GM12878 (cell line): ENCODE measurements around the gene NBEA. TPM values are rescaled to one million over a fixed set of nuclear protein-coding genes. Genes with fewer than 3 reads are reported as not detected.

ENCODE experiments used
- ATAC-seq: fragments of 200-7000 bp; cut with Tn5 transposase; 3 replicates; pipeline ENCODE4 v1.9.1; 2020; ENCODE audit warnings: mild to moderate bottlenecking, moderate library complexity
- BruUV-seq: library from RNA; stranded (reverse); fragments of 400-500 nt; replicated peaks from 2 replicates; lab custom pipeline; 2021; lab: Mats Ljungman, UMichigan
- CTCF ChIA-PET: fragments of 300-600 bp; sonication (Branson Sonifier 250); formaldehyde crosslinking; extraction: SDS; loops from one replicate; lab custom pipeline; 2021; ENCODE audit warnings: inconsistent platforms; lab: Yijun Ruan, JAX
- POLR2A ChIA-PET: fragments of 350-600 bp; formaldehyde crosslinking; extraction: SDS; loops from one replicate; lab custom pipeline; 2021; ENCODE audit warnings: inconsistent platforms; lab: Charles Lee
- RAD21 ChIA-PET: fragments of 300-600 bp; sonication (Branson Sonifier 250); formaldehyde crosslinking; loops from one replicate; lab custom pipeline; 2023; ENCODE audit warnings: antibody characterized with exemption; ENCODE audit not compliant: unreplicated experiment; lab: Charles Lee
- SMC1A ChIA-PET: fragments of 300-600 bp; sonication (Branson Sonifier 250); formaldehyde crosslinking; loops from one replicate; lab custom pipeline; 2023; ENCODE audit not compliant: unreplicated experiment, uncharacterized antibody; lab: Charles Lee
- DNase-seq: peaks from one replicate; pipeline ENCODE4 v3.0.0-alpha.2; 2011; ENCODE audit warnings: low read depth, low spot score
- FAIRE-seq: peaks from 3 replicates; lab custom pipeline; 2011; peaks lifted over from hg19 to GRCh38; lab: Jason Lieb, UNC
- H2AFZ ChIP-seq: 2 replicates; pipeline ENCODE4 v1.6.0; 2011; ENCODE audit warnings: low read depth, low read length, control low read depth; ENCODE audit not compliant: control insufficient read depth
- H3K27ac ChIP-seq: 2 replicates; pipeline ENCODE4 v1.5.1; 2011; ENCODE audit warnings: control low read depth; ENCODE audit not compliant: control insufficient read depth, insufficient read depth
- H3K27me3 ChIP-seq, 2 experiments: replicated peaks in 1 of 2; 2 replicates each; pipeline versions ENCODE4 v1.6.0 to v1.6.1; 2011; ENCODE audit warnings: low read length in 1 of 2; ENCODE audit not compliant: control insufficient read depth in 2 of 2, insufficient read depth in 2 of 2
- H3K36me3 ChIP-seq, 2 experiments: 2 replicates each; pipeline ENCODE4 v1.5.1; 2011; ENCODE audit warnings: low read length in 1 of 2; ENCODE audit not compliant: control insufficient read depth in 2 of 2, insufficient read depth in 2 of 2
- H3K4me1 ChIP-seq: 2 replicates; pipeline ENCODE4 v1.6.1; 2011; ENCODE audit warnings: mild to moderate bottlenecking, low read length, moderate library complexity, mixed read lengths; ENCODE audit not compliant: control insufficient read depth, insufficient read depth
- H3K4me2 ChIP-seq: 2 replicates; pipeline ENCODE4 v1.6.0; 2011; ENCODE audit warnings: control low read depth; ENCODE audit not compliant: control insufficient read depth, insufficient read depth
- H3K4me3 ChIP-seq: fragments of 200-600 bp; sonication (generic); 2 replicates; pipeline ENCODE4 v1.5.1; 2016
- H3K79me2 ChIP-seq: 2 replicates; pipeline ENCODE4 v1.6.0; 2011; ENCODE audit warnings: low read length; ENCODE audit not compliant: control insufficient read depth, insufficient read depth
- H3K9ac ChIP-seq: 2 replicates; pipeline ENCODE4 v1.8.0; 2011; ENCODE audit warnings: low read length, control low read depth, mixed read lengths; ENCODE audit not compliant: control insufficient read depth, insufficient read depth
- H3K9me3 ChIP-seq: replicated peaks from 3 replicates; pipeline ENCODE4 v1.5.1; 2011; ENCODE audit warnings: mild to moderate bottlenecking, low read length; ENCODE audit not compliant: control insufficient read depth, insufficient read depth
- H4K20me1 ChIP-seq: 2 replicates; pipeline ENCODE4 v1.6.0; 2011; ENCODE audit not compliant: control insufficient read depth, insufficient read depth
- CHD2 ChIP-seq: IDR thresholded peaks from 2 replicates; pipeline ENCODE4 v1.6.1; 2011; ENCODE audit warnings: low read depth, low read length, improper control_type of control experiment, borderline replicate concordance
- JUND ChIP-seq: IDR thresholded peaks from 2 replicates; pipeline ENCODE4 v1.6.1; 2012; ENCODE audit warnings: low read depth, mild to moderate bottlenecking, low read length, improper control_type of control experiment, moderate library complexity
- MEF2A ChIP-seq: IDR thresholded peaks from 2 replicates; pipeline ENCODE4 v1.6.1; 2011; ENCODE audit warnings: low read depth, mild to moderate bottlenecking, low read length, moderate library complexity; ENCODE audit not compliant: insufficient read depth
- RB1 ChIP-seq: fragments of 450-650 bp; formaldehyde crosslinking; IDR thresholded peaks from 2 replicates; pipeline ENCODE4 v1.6.1; 2017; ENCODE audit warnings: mild to moderate bottlenecking, borderline replicate concordance
- RELA ChIP-seq: fragments of 450-650 bp; IDR thresholded peaks from 2 replicates; pipeline ENCODE4 v1.8.0; 2014; ENCODE audit warnings: borderline replicate concordance; ENCODE audit not compliant: partially characterized antibody
- SPI1 ChIP-seq: IDR thresholded peaks from 2 replicates; pipeline ENCODE4 v1.6.1; 2011; ENCODE audit warnings: low read depth, mild to moderate bottlenecking, low read length, moderate library complexity, borderline replicate concordance; ENCODE audit not compliant: insufficient read depth
- SREBF1 ChIP-seq: IDR thresholded peaks from 2 replicates; pipeline ENCODE4 v1.6.1; 2012; ENCODE audit warnings: mild to moderate bottlenecking, low read length
- SUZ12 ChIP-seq: fragments of 200-600 bp; sonication (generic); IDR thresholded peaks from one replicate; pipeline ENCODE4 v1.6.1; 2018; ENCODE audit warnings: antibody characterized with exemption, mild to moderate bottlenecking; ENCODE audit not compliant: unreplicated experiment
- WGBS: methylation state at CpG from one replicate; pipeline ENCODE4 v1.1.6; 2016; ENCODE audit warnings: low lambda C conversion rate; ENCODE audit not compliant: insufficient replicate concordance, insufficient coverage; ENCODE audit errors: missing lambda C conversion rate; 5-methylcytosine and 5-hydroxymethylcytosine counted together
- in situ Hi-C: fragments of 300-500 bp; cut with MboI; formaldehyde crosslinking; loops from 9 replicates; pipeline ENCODE4 v1.14.3; 2018; ENCODE audit warnings: mixed read lengths
- intact Hi-C: fragments of 100-400 bp; cut with micrococcal nuclease; formaldehyde crosslinking; loops from one replicate; pipeline ENCODE4 v1.14.2; 2022; ENCODE audit not compliant: unreplicated experiment
- polyA plus RNA-seq, 11 experiments: library from polyadenylated mRNA; depleted of rRNA in 4 of 11; unstranded in 6 of 11; stranded (reverse) in 5 of 11; fragments of >200 nt; fragmentation: Nextera tagmentation in 4 of 11; fragmentation: Illumina TruSeq in 1 of 11; extraction: Ambion mirVana in 4 of 11; extraction: Trizol in 1 of 11; gene quantifications; 1 replicate in 1 of 11; 2 replicates in 10 of 11; pipeline versions ENCODE4 v1.2.1 to v1.2.3, GENCODE V29; 2011 to 2016; ENCODE audit warnings: inconsistent platforms in 2 of 11, missing spikeins in 2 of 11, low read depth in 1 of 11
- total RNA-seq, 4 experiments: library from RNA; depleted of rRNA in 3 of 4; stranded (reverse); fragments of >200 nt in 3 of 4; fragmentation: Illumina TruSeq in 1 of 4; extraction: Trizol in 1 of 4; gene quantifications; 2 replicates each; pipeline versions ENCODE4 v1.2.1 to v1.2.3, GENCODE V29; 2013 to 2021
- TF ChIP-seq, protein P1 (sequence below): fragments of 450-650 bp; IDR thresholded peaks from 2 replicates; pipeline ENCODE4 v1.6.1; 2016; ENCODE audit warnings: mild to moderate bottlenecking, moderate library complexity, borderline replicate concordance

Gene NBEA
- total and polyA plus RNA-seq, 10 of the 15 experiments (the other 5 are each of a cell fraction or from before 2014, with no cell fraction given), result 0.23 to 3.6 (median 0.55) TPM

DNA sequence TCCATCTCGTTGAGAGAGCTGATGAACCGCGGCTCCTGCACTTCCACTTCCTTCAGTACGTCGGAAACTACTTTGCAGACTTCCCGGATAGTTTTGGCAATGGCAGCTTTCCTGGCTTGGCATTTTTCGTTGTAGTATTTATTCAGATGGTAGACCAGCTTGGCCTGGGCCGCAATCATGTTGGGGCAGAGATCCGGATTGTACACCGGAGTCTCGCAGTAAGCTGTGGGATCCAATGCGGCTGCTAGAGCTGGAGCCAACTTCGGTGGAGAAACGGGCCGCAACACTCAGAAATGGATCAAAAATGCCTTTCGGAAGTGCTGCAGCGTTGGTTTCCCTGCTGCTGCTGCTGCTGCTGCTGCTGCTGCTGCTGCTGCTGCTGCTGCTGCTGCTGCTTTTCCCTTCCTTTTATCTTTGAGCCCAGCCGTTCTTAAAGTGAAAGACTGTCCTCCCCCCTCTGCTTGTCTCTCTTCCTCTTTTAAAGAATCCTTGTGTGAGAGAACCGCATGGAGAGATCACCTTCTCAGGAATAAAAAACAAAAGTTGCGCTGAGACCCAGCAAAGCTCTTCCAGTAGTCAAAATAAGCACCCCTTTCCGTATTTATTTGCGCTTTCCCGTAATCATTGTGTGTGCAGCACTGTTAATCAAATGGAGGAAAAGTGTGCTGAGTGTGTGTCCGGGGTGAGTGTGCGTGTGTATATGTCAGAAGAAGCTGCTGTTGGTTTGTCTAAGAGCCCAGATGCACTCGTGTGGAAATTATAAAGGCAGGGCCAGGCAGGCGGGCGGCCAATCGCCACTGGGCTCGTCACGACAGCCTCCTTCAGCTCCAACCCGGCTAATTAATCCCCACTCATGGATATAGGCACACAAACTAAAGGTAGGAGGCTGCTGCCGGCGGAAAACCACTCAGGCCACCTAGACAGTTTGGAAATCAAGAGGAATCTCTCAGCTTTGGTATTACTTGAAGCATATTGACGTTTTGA, 534.2 kb downstream of the NBEA start, which contains the start of gene MAB21L1:
MAB21L1 (minus strand) TSS at position 730 of the 984 bp plus-strand sequence; CDS start at position 179, 551 bp downstream.
- CTCF ChIA-PET, result no interaction called here
- ATAC-seq, result no peak
- H3K79me2 ChIP-seq, result no peaks in the 10 kb centered on the region
- peak within 1 kb of the TSS; percentile 12 for H2AFZ ChIP-seq
- H3K4me2 ChIP-seq, result peak within 1 kb of the TSS; percentile 77
- POLR2A ChIA-PET, result no interaction called here
- no peak within 1 kb of the TSS for H3K9ac ChIP-seq
- H3K36me3 ChIP-seq, result no peaks in the 10 kb centered on the region
- WGBS, result 33% methylated on average over 35 of the region's 35 CpGs
- H3K27ac ChIP-seq, result no peak within 1 kb of the TSS
- RAD21 ChIA-PET, result no interaction called here
- H3K9me3 ChIP-seq, result no peaks in the 10 kb centered on the region; the same call in 2 of the 3 replicates
- peaks cover 11 to 28% of the 10 kb centered on the region in 2 experiments for H3K27me3 ChIP-seq
- H3K4me1 ChIP-seq, result no peaks in the 10 kb centered on the region
- H4K20me1 ChIP-seq, result no peaks in the 10 kb centered on the region
- no peak for FAIRE-seq
- TF ChIP-seq CHD2, result no peak
- 0 out of 2 replicates have a peak, but pooled peaks have one; percentile 3 for TF ChIP-seq SPI1
- TF ChIP-seq, all 136 proteins: peak for 1
- SMC1A ChIA-PET, result no interaction called here
- BruUV-seq, result no TSS peak
- intact Hi-C loops (no loop called here), in situ Hi-C loops (no loop called here)
- H3K4me3 ChIP-seq, result peak within 1 kb of the TSS; percentile 40; the same call in 1 of the 2 replicates
- no peak for DNase-seq

DNA sequence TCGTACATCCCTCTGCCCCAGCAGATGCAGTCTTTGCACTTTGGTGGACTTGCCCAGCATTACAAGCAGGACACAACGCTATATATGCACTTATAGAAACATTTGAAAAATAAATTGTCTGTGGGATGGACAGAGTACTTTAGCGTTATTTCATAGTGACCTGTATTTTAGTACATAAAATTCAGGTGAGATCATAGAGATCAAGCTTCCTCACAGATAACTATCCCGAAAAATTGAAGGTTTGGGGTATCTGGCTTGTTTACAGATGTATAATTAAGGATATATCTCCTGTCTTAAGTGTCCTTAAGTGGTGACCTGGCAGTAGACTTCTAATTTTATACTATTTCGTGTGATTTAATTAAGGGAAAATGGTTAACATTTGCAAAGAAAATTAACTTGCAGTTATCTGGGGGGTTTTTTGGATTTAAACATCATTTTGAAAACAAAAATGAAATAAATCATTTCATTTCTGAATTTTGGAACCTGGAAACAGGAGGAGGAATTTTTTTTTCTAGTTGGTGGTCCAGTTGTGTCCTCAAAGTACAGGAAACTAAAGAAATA, 535.4 kb downstream of the NBEA start:
- ChIA-PET CTCF (no interaction called here), POLR2A (no interaction called here), SMC1A (no interaction called here), RAD21 (no interaction called here)
- Histone ChIP-seq H3K9ac (no peak overlapping the region), H3K27ac (no peak overlapping the region), H2AFZ (no peak overlapping the region), H3K79me2 (no peaks in the 10 kb centered on the region), H4K20me1 (no peaks in the 10 kb centered on the region), H3K4me2 (no peak overlapping the region), H3K27me3 (peaks cover 8 to 27% of the 10 kb centered on the region in 2 experiments), H3K9me3 (no peaks in the 10 kb centered on the region; the same call in 2 of the 3 replicates), H3K4me1 (no peaks in the 10 kb centered on the region), H3K4me3 (no peak overlapping the region), H3K36me3 (no peaks in the 10 kb centered on the region)
- in situ Hi-C loops, result no loop called here
- ATAC-seq (no peak), FAIRE-seq (no peak), DNase-seq (no peak)
- no TSS peak for BruUV-seq
- WGBS, result 5% methylated on average over 5 of the region's 5 CpGs
- intact Hi-C loops, result no loop called here
- no peak for TF ChIP-seq SREBF1
- TF ChIP-seq SUZ12, result no peak
- TF ChIP-seq MEF2A, result no peak
- TF ChIP-seq RELA, result no peak
- TF ChIP-seq, protein P1, sequence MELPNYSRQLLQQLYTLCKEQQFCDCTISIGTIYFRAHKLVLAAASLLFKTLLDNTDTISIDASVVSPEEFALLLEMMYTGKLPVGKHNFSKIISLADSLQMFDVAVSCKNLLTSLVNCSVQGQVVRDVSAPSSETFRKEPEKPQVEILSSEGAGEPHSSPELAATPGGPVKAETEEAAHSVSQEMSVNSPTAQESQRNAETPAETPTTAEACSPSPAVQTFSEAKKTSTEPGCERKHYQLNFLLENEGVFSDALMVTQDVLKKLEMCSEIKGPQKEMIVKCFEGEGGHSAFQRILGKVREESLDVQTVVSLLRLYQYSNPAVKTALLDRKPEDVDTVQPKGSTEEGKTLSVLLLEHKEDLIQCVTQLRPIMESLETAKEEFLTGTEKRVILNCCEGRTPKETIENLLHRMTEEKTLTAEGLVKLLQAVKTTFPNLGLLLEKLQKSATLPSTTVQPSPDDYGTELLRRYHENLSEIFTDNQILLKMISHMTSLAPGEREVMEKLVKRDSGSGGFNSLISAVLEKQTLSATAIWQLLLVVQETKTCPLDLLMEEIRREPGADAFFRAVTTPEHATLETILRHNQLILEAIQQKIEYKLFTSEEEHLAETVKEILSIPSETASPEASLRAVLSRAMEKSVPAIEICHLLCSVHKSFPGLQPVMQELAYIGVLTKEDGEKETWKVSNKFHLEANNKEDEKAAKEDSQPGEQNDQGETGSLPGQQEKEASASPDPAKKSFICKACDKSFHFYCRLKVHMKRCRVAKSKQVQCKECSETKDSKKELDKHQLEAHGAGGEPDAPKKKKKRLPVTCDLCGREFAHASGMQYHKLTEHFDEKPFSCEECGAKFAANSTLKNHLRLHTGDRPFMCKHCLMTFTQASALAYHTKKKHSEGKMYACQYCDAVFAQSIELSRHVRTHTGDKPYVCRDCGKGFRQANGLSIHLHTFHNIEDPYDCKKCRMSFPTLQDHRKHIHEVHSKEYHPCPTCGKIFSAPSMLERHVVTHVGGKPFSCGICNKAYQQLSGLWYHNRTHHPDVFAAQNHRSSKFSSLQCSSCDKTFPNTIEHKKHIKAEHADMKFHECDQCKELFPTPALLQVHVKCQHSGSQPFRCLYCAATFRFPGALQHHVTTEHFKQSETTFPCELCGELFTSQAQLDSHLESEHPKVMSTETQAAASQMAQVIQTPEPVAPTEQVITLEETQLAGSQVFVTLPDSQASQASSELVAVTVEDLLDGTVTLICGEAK, result no peak
- TF ChIP-seq JUND, result no peak
- no peak for TF ChIP-seq RB1
